ENCODE results near the gene TBX6. TPM values are rescaled to one million over a fixed set of nuclear protein-coding genes. Genes with fewer than 3 reads are reported as not detected.

TBX6 gene
- total RNA-seq, 1 experiment from 2014 or later: 5.1 TPM

- H3K27ac Mint-ChIP-seq: no peak overlapping the region
- peaks cover 6% of the 10 kb centered on the region for H3K36me3 Mint-ChIP-seq
- no peaks in the 10 kb centered on the region for H3K9me3 Mint-ChIP-seq
- CTCF ChIA-PET: interaction anchor here (1.1 to 4.5 kb wide), 3 partner anchors 8 to 13 kb away, joined by 3 to 33 read pairs (median 4); partner anchors contain the start of genes GDPD3 and TBX6
- DNase-seq (ENCODE audit: low spot score): no peak
- POLR2A ChIA-PET: no interaction called here
- H3K27me3 Mint-ChIP-seq (ENCODE audit: low read depth): no peaks in the 10 kb centered on the region
- H3K4me1 Mint-ChIP-seq: no peaks in the 10 kb centered on the region
- ATAC-seq: no peak
- no peak overlapping the region for H3K4me3 Mint-ChIP-seq
- TF ChIP-seq MYBL2 (CRISPR knock-in tag; IDR thresholded peaks at IDR 0.05) (no peak), NFE2L1 (CRISPR knock-in tag; IDR thresholded peaks at IDR 0.05) (no peak), RORB (CRISPR knock-in tag; IDR thresholded peaks at IDR 0.05) (no peak), MLX (CRISPR knock-in tag; IDR thresholded peaks at IDR 0.05) (no peak), ATF6 (CRISPR knock-in tag; IDR thresholded peaks at IDR 0.05) (no peak), PRDM15 (CRISPR knock-in tag; IDR thresholded peaks at IDR 0.05) (no peak), NFYB (CRISPR knock-in tag; conservative IDR thresholded peaks at IDR 0.05; ENCODE audit: low read depth) (no peak), ZBTB43 (CRISPR knock-in tag; IDR thresholded peaks at IDR 0.05) (no peak), TEAD4 (CRISPR knock-in tag; IDR thresholded peaks at IDR 0.05) (no peak), ELF4 (CRISPR knock-in tag; IDR thresholded peaks at IDR 0.05; ENCODE audit: low read depth) (no peak), E2F1 (CRISPR knock-in tag; IDR thresholded peaks at IDR 0.05) (no peak), ATF3 (CRISPR knock-in tag; conservative IDR thresholded peaks at IDR 0.05) (no peak), ZNF532 (CRISPR knock-in tag; IDR thresholded peaks at IDR 0.05; ENCODE audit: borderline replicate concordance) (no peak), ARID4B (CRISPR knock-in tag; IDR thresholded peaks at IDR 0.05; ENCODE audit: borderline replicate concordance) (no peak), PREB (CRISPR knock-in tag; IDR thresholded peaks at IDR 0.05; ENCODE audit: borderline replicate concordance) (no peak)
These were observed 12.8 kb upstream of the TBX6 start for GRCh38 chr16:30104492-30104891.

Data from WTC11 (cell line).